CD4-positive, alpha-beta T cell (primary cell): ENCODE results near the gene KMT5B. TPM values are rescaled to one million over a fixed set of nuclear protein-coding genes. Genes with fewer than 3 reads are reported as not detected.

Experiments
- ATAC-seq: fragments of 200-7000 bp; cut with Tn5 transposase; one replicate; pipeline ENCODE4 v1.10.0; 2022; ENCODE audit warnings: mild to moderate bottlenecking; ENCODE audit not compliant: poor library complexity
- CTCF ChIA-PET: fragments of 350-600 bp; sonication (Branson Sonifier 250); formaldehyde crosslinking; loops from one replicate; lab custom pipeline; 2021; ENCODE audit warnings: antibody characterized with exemption, inconsistent platforms; lab: Charles Lee
- POLR2A ChIA-PET: fragments of 350-600 bp; sonication (Branson Sonifier 250); formaldehyde crosslinking; loops from one replicate; lab custom pipeline; 2021; ENCODE audit warnings: antibody characterized with exemption, inconsistent platforms; lab: Charles Lee
- DNase-seq, 14 experiments: peaks; one replicate each; pipeline ENCODE4 v3.0.0-alpha.2; 2013 to 2020; ENCODE audit warnings: mixed read lengths in 2 of 14
- H3K27ac ChIP-seq, 2 donors: one replicate each; pipeline versions ENCODE4 v1.5.1 to v1.7.0; 2013; ENCODE audit warnings: low read length in 2 of 2, low read depth in 1 of 2, mild to moderate bottlenecking in 1 of 2
- H3K27me3 ChIP-seq, 2 experiments: 1 replicate in 1 of 2; 2 replicates in 1 of 2; pipeline versions ENCODE4 v1.6.1 to v1.7.0; 2013; ENCODE audit warnings: low read length in 2 of 2, control low read depth in 1 of 2, mild to moderate bottlenecking in 1 of 2, moderate library complexity in 1 of 2; ENCODE audit not compliant: insufficient read depth in 2 of 2, control insufficient read depth in 1 of 2
- H3K36me3 ChIP-seq: one replicate; pipeline ENCODE4 v1.6.1; 2013; ENCODE audit warnings: low read length, control low read depth; ENCODE audit not compliant: insufficient read depth
- H3K4me1 ChIP-seq: one replicate; pipeline ENCODE4 v1.6.1; 2013; ENCODE audit warnings: low read length, control low read depth; ENCODE audit not compliant: insufficient read depth
- H3K4me3 ChIP-seq: one replicate; pipeline ENCODE4 v1.5.1; 2013; ENCODE audit warnings: mild to moderate bottlenecking, low read length, moderate library complexity
- H3K9me3 ChIP-seq, 2 experiments: 1 replicate in 1 of 2; 2 replicates in 1 of 2; pipeline versions ENCODE4 v1.6.1 to v1.7.0; 2013; ENCODE audit warnings: low read length in 2 of 2, mild to moderate bottlenecking in 2 of 2, control low read depth in 1 of 2, moderate library complexity in 1 of 2; ENCODE audit not compliant: control insufficient read depth in 1 of 2, insufficient read depth in 1 of 2
- H3K27ac Mint-ChIP-seq: one replicate; pipeline ENCODE4 v1.8.0; 2020; ENCODE audit warnings: mixed read lengths
- H3K27me3 Mint-ChIP-seq: one replicate; pipeline ENCODE4 v1.8.0; 2021; ENCODE audit warnings: mixed read lengths
- H3K36me3 Mint-ChIP-seq: one replicate; pipeline ENCODE4 v1.8.0; 2021; ENCODE audit warnings: low read depth, mixed read lengths
- H3K4me1 Mint-ChIP-seq: one replicate; pipeline ENCODE4 v1.8.0; 2021; ENCODE audit warnings: low read depth, mixed read lengths
- H3K4me3 Mint-ChIP-seq: one replicate; pipeline ENCODE4 v1.8.0; 2020; ENCODE audit warnings: mild to moderate bottlenecking, mixed read lengths
- H3K9me3 Mint-ChIP-seq: one replicate; pipeline ENCODE4 v1.8.0; 2020; ENCODE audit warnings: mixed read lengths
- CTCF ChIP-seq: fragments of 200-600 bp; IDR thresholded peaks from one replicate; pipeline ENCODE4 v1.8.0; 2022; ENCODE audit warnings: antibody characterized with exemption, mild to moderate bottlenecking
- intact Hi-C, 2 experiments: fragments of 100-400 bp; cut with DNase I in 1 of 2; cut with micrococcal nuclease in 1 of 2; formaldehyde crosslinking; loops; one replicate each; pipeline versions ENCODE4 v1.15.1 to v1.9.0; 2023 to 2025; cut with DNase I, micrococcal nuclease
- total RNA-seq, 174 experiments: library from RNA in 2 of 174; stranded (reverse) in 2 of 174; gene quantifications; one replicate each; pipeline ENCODE4 v1.2.3 and lab custom pipeline; 2021 to 2026

Gene KMT5B
- total RNA-seq, 2 experiments from 2014 or later, result 22.5 to 23.3 TPM

DNA sequence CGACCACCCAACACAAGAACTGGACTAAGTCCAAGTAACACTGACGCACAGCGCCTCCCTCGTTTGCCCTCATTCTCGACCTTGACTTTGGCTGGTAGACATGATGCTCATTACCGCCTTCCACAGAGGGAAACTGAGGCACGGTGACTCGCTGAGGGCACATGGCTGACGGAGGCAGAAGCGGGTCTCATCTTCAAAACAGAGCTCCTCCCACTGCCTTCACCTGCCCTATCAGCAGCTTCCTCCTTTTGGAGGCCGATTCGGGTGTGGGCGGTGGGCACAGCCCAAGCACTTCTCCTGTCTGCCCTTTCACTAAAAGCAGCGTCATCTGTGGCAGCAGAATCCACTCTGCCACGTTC lies 2.0 kb upstream of the KMT5B start:
- TF ChIP-seq CTCF, result no peak
- Mint-ChIP-seq H3K4me3 (peak overlapping the region; percentile 91), H3K9me3 (no peaks in the 10 kb centered on the region), H3K4me1 (peaks cover 38% of the 10 kb centered on the region), H3K27me3 (peaks cover 13% of the 10 kb centered on the region), H3K36me3 (peaks cover 29% of the 10 kb centered on the region), H3K27ac (peak overlapping the region; percentile 90)
- ATAC-seq (no peak), DNase-seq (peak in 3 of 14 experiments; percentile 16 to 47 (median 22))
- H3K27me3 ChIP-seq, result no peaks in the 10 kb centered on the region
- H3K9me3 ChIP-seq, result no peaks in the 10 kb centered on the region
- no peaks in the 10 kb centered on the region for H3K36me3 ChIP-seq
- intact Hi-C loops, result no loop called here
- no peak overlapping the region for H3K4me3 ChIP-seq
- CTCF ChIA-PET, result interaction anchor here (1.2 kb wide), 1 partner anchor 9 kb away, joined by 3 read pairs; no protein-coding TSS in a partner anchor
- peaks cover 27% of the 10 kb centered on the region for H3K4me1 ChIP-seq
- POLR2A ChIA-PET, result interaction anchor here (0.7 kb wide), 1 partner anchor 234 kb away, joined by 3 read pairs; no protein-coding TSS in a partner anchor
- H3K27ac ChIP-seq, result no peak overlapping the region

- Histone ChIP-seq H3K27ac (peak overlapping the region in 1 of 2 donors; percentile 74), H3K36me3 (no peaks in the 10 kb centered on the region), H3K4me1 (peaks cover 34% of the 10 kb centered on the region), H3K4me3 (peak overlapping the region; percentile 78), H3K9me3 (no peaks in the 10 kb centered on the region), H3K27me3 (no peaks in the 10 kb centered on the region)
- intact Hi-C loops, result loop anchor here in 1 of 2 experiments (5.0 kb wide), 4 partner anchors 58 to 407 kb away; partner anchors contain the start of genes C11orf24 and PPP6R3
- H3K4me1 Mint-ChIP-seq, result peaks cover 45% of the 10 kb centered on the region
- ChIA-PET CTCF (interaction anchor here (1.2 kb wide), 1 partner anchor 8 kb away, joined by 3 read pairs; no protein-coding TSS in a partner anchor), POLR2A (interaction anchor here (0.6 to 0.7 kb wide), 2 partner anchors 22 to 233 kb away, joined by 3 to 4 read pairs; no protein-coding TSS in a partner anchor)
- H3K4me3 Mint-ChIP-seq, result peak overlapping the region; percentile 91
- DNase-seq (peak in 1 of 14 experiments; percentile 26), ATAC-seq (peak; percentile 13)
- H3K9me3 Mint-ChIP-seq, result no peaks in the 10 kb centered on the region
- no peak for TF ChIP-seq CTCF
- peaks cover 29% of the 10 kb centered on the region for H3K36me3 Mint-ChIP-seq
- H3K27me3 Mint-ChIP-seq, result peaks cover 13% of the 10 kb centered on the region
- H3K27ac Mint-ChIP-seq, result peak overlapping the region; percentile 90
Observed at GRCh38 chr11:68214173-68215086, 1.3 kb upstream of the KMT5B start.

DNA sequence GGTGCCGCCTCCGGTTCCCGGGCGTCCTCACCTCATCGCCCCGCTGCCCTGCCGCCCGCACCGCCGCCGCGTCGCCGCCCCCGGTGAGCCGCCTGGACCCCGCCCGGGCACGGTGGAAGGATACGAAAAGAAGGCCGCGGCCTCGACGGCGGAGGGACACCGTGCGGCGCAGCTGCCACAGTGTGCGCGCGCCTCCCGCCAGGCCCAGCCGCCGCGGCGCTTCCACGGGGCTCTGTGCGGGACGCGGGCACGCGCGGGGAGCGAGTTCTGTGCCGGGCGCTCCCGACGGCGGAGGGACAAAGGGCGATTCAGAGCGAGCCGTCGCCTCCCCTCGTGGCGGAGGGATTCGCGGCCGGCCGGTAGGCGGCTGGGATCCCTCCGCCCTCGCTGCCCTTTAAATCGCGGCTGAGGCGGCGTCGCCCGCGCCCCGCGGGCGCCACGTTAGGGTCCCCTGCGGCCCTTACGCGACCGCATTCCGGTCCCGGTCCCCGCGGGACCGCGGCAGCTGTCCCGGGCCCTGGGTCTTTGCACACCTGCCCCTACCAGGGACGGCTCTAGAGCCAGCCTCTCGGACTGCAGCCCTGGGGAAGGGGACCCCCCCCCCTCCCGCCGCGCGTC lies 568 bp upstream of the KMT5B start:
- intact Hi-C loops, result loop anchor here in 1 of 2 experiments (2.0 to 5.0 kb wide), 5 partner anchors 59 to 406 kb away; partner anchors contain the start of genes C11orf24, CHKA and PPP6R3
- Mint-ChIP-seq H3K27ac (peak overlapping the region; percentile 77), H3K9me3 (no peaks in the 10 kb centered on the region), H3K27me3 (peaks cover 13% of the 10 kb centered on the region), H3K4me3 (peak overlapping the region; percentile 73), H3K36me3 (peaks cover 29% of the 10 kb centered on the region), H3K4me1 (peaks cover 51% of the 10 kb centered on the region)
- TF ChIP-seq CTCF, result no peak
- peaks cover 41% of the 10 kb centered on the region for H3K4me1 ChIP-seq
- H3K27me3 ChIP-seq, result no peaks in the 10 kb centered on the region
- DNase-seq (peak; percentile 60 to 95 (median 80)), ATAC-seq (peak; percentile 32)
- no peaks in the 10 kb centered on the region for H3K36me3 ChIP-seq
- H3K9me3 ChIP-seq, result no peaks in the 10 kb centered on the region
- H3K4me3 ChIP-seq, result peak overlapping the region; percentile 78
- ChIA-PET CTCF (no interaction called here), POLR2A (no interaction called here)
- H3K27ac ChIP-seq, result peak overlapping the region in 1 of 2 donors; percentile 74
